ENCODE data around the gene SVBP.
A peak's percentile ranks its signal among the peaks of the same experiment; 100 is the strongest.
"Not testable (repeated sequence)": the region's sequence is repeated elsewhere in the genome, so short reads cannot be mapped to it uniquely, and the experiment has no call there.

The SVBP gene

GRCh38 chr1:42821690-42822089 lies 4.5 kb upstream of the SVBP start:
- Histone ChIP-seq H3K27ac (no peak overlapping the region), H3K9ac (no peak overlapping the region), H3K36me3 (ENCODE audit: control insufficient read depth, insufficient read depth, low read length) (no peaks in the 10 kb centered on the region), H2AFZ (no peak overlapping the region), H3K79me2 (no peaks in the 10 kb centered on the region), H3K27me3 (ENCODE audit: control insufficient read depth, insufficient read depth, low read length) (no peaks in the 10 kb centered on the region), H3K4me2 (ENCODE audit: low read length) (no peak overlapping the region), H3K4me1 (peaks cover 23% of the 10 kb centered on the region), H3K9me3 (ENCODE audit: control insufficient read depth, low read length) (no peaks in the 10 kb centered on the region), H3K4me3 (ENCODE audit: low read depth, low read length) (no peak overlapping the region)
- no peak for TF ChIP-seq CTCF (IDR thresholded peaks at IDR 0.05)

- H3K4me1 ChIP-seq = peaks cover 26% of the 10 kb centered on the region
- H3K27me3 ChIP-seq (ENCODE audit: control insufficient read depth, insufficient read depth, low read length) = no peaks in the 10 kb centered on the region
- H3K9me3 ChIP-seq (ENCODE audit: control insufficient read depth, low read length) = no peaks in the 10 kb centered on the region
- H3K4me3 ChIP-seq (ENCODE audit: low read depth, low read length) = no peak overlapping the region
- H3K36me3 ChIP-seq (ENCODE audit: control insufficient read depth, insufficient read depth, low read length) = no peaks in the 10 kb centered on the region
- H3K9ac ChIP-seq = no peak overlapping the region
- H3K4me2 ChIP-seq (ENCODE audit: low read length) = no peak overlapping the region
- no peak for TF ChIP-seq CTCF (IDR thresholded peaks at IDR 0.05)
- no peaks in the 10 kb centered on the region for H3K79me2 ChIP-seq
- peak overlapping the region; percentile 11 for H2AFZ ChIP-seq
- no peak overlapping the region for H3K27ac ChIP-seq
Measured at GRCh38 chr1:42820813-42821212, 3.6 kb upstream of the SVBP start.

- H3K9ac ChIP-seq = no peak overlapping the region
- H3K9me3 ChIP-seq (ENCODE audit: control insufficient read depth, low read length) = no peaks in the 10 kb centered on the region
- H3K4me1 ChIP-seq = peaks cover 11% of the 10 kb centered on the region
- H3K4me2 ChIP-seq (ENCODE audit: low read length) = peak overlapping the region; percentile 61
- H3K36me3 ChIP-seq (ENCODE audit: control insufficient read depth, insufficient read depth, low read length) = no peaks in the 10 kb centered on the region
- peak overlapping the region; percentile 51 for H3K4me3 ChIP-seq (ENCODE audit: low read depth, low read length)
- TF ChIP-seq CTCF (IDR thresholded peaks at IDR 0.05) = no peak
- no peak overlapping the region for H3K27ac ChIP-seq
- H3K79me2 ChIP-seq = no peaks in the 10 kb centered on the region
- no peak overlapping the region for H2AFZ ChIP-seq
- H3K27me3 ChIP-seq (ENCODE audit: control insufficient read depth, insufficient read depth, low read length) = no peaks in the 10 kb centered on the region
Measured at GRCh38 chr1:42817976-42818375, 779 bp upstream of the SVBP start.

- Histone ChIP-seq H2AFZ (peak overlapping the region; percentile 67), H3K4me1 (peaks cover 9% of the 10 kb centered on the region), H3K27ac (peak overlapping the region; percentile 94), H3K27me3 (ENCODE audit: control insufficient read depth, insufficient read depth, low read length) (no peaks in the 10 kb centered on the region), H3K9ac (no peak overlapping the region), H3K4me2 (ENCODE audit: low read length) (peak overlapping the region; percentile 61), H3K4me3 (ENCODE audit: low read depth, low read length) (peak overlapping the region; percentile 51), H3K79me2 (no peaks in the 10 kb centered on the region), H3K36me3 (ENCODE audit: control insufficient read depth, insufficient read depth, low read length) (no peaks in the 10 kb centered on the region), H3K9me3 (ENCODE audit: control insufficient read depth, low read length) (no peaks in the 10 kb centered on the region)
- no peak for TF ChIP-seq CTCF (IDR thresholded peaks at IDR 0.05)
Measured at GRCh38 chr1:42817440-42817767, 207 bp upstream of the SVBP start.

- Histone ChIP-seq H3K4me2 (ENCODE audit: low read length) (peak overlapping the region; percentile 73), H3K79me2 (no peaks in the 10 kb centered on the region), H2AFZ (peak overlapping the region; percentile 74), H3K9ac (no peak overlapping the region), H3K27me3 (ENCODE audit: control insufficient read depth, insufficient read depth, low read length) (no peaks in the 10 kb centered on the region), H3K27ac (peak overlapping the region; percentile 94), H3K36me3 (ENCODE audit: control insufficient read depth, insufficient read depth, low read length) (no peaks in the 10 kb centered on the region), H3K4me3 (ENCODE audit: low read depth, low read length) (peak overlapping the region; percentile 69), H3K4me1 (peaks cover 7% of the 10 kb centered on the region), H3K9me3 (ENCODE audit: control insufficient read depth, low read length) (no peaks in the 10 kb centered on the region)
- no peak for TF ChIP-seq CTCF (IDR thresholded peaks at IDR 0.05)
Measured at GRCh38 chr1:42815941-42816584, 1.1 kb downstream of the SVBP start.

GRCh38 chr1:42814815-42815214 lies 2.4 kb downstream of the SVBP start:
- not testable (repeated sequence) for H3K9ac ChIP-seq; H3K27me3 ChIP-seq (ENCODE audit: control insufficient read depth, insufficient read depth, low read length); H3K4me3 ChIP-seq (ENCODE audit: low read depth, low read length); H3K4me1 ChIP-seq; H3K4me2 ChIP-seq (ENCODE audit: low read length); H3K36me3 ChIP-seq (ENCODE audit: control insufficient read depth, insufficient read depth, low read length); H3K27ac ChIP-seq; H3K79me2 ChIP-seq; H3K9me3 ChIP-seq (ENCODE audit: control insufficient read depth, low read length); H2AFZ ChIP-seq

Measured in parathyroid adenoma (tissue), 2 donors.